Measurements from ENCODE around the gene MYCN. TPM values are rescaled to one million over a fixed set of nuclear protein-coding genes. Genes with fewer than 3 reads are reported as not detected.
"Not testable (repeated sequence)": the region's sequence is repeated elsewhere in the genome, so short reads cannot be mapped to it uniquely, and the experiment has no call there.

MYCN gene
- total RNA-seq, 2 donors from 2014 or later = 0.76 to 2.3 TPM

GRCh38 chr2:15952451-15953146 lies 12.2 kb downstream of the MYCN start:
- DNase-seq (no peak), ATAC-seq (no peak)
- intact Hi-C loops (cut with DNase I, micrococcal nuclease) = no loop called here

- DNase-seq (no peak), ATAC-seq (no peak)
- intact Hi-C loops (cut with DNase I, micrococcal nuclease) = no loop called here
Observed at GRCh38 chr2:15953147-15953630, 12.8 kb downstream of the MYCN start.

- intact Hi-C loops (cut with DNase I, micrococcal nuclease) = no loop called here
- no peak for ATAC-seq
Observed at GRCh38 chr2:15953891-15954680, 13.7 kb downstream of the MYCN start.

GRCh38 chr2:15954761-15955160 lies 14.4 kb downstream of the MYCN start:
- DNase-seq (no peak), ATAC-seq (no peak)
- intact Hi-C loops (cut with DNase I, micrococcal nuclease) = no loop called here

More at GRCh38 chr2:15953891-15954680, 13.7 kb downstream of the MYCN start:
- DNase-seq = no peak

GRCh38 chr2:15955232-15955988 lies 15.1 kb downstream of the MYCN start:
- intact Hi-C loops (cut with DNase I, micrococcal nuclease) = no loop called here
- DNase-seq = no peak

GRCh38 chr2:15956230-15956629 lies 15.9 kb downstream of the MYCN start:
- ATAC-seq (no peak), DNase-seq (no peak)
- intact Hi-C loops (cut with DNase I, micrococcal nuclease) = no loop called here

More at GRCh38 chr2:15955232-15955988, 15.1 kb downstream of the MYCN start:
- ATAC-seq = no peak

- ATAC-seq (no peak), DNase-seq (no peak)
- intact Hi-C loops (cut with DNase I, micrococcal nuclease) = no loop called here
Observed at GRCh38 chr2:15956751-15957736, 16.7 kb downstream of the MYCN start.

GRCh38 chr2:15957881-15958713 lies 17.7 kb downstream of the MYCN start:
- ATAC-seq (no peak), DNase-seq (no peak)
- intact Hi-C loops (cut with DNase I, micrococcal nuclease) = no loop called here

- intact Hi-C loops (cut with DNase I, micrococcal nuclease) = no loop called here
- DNase-seq (no peak), ATAC-seq (no peak)
Observed at GRCh38 chr2:15959331-15960153, 19.2 kb downstream of the MYCN start.

- ATAC-seq; intact Hi-C loops (cut with DNase I, micrococcal nuclease); DNase-seq: not testable (repeated sequence)
Observed at GRCh38 chr2:15960154-15960520, 19.8 kb downstream of the MYCN start.

- DNase-seq; ATAC-seq; intact Hi-C loops (cut with DNase I, micrococcal nuclease): not testable (repeated sequence)
Observed at GRCh38 chr2:15963109-15963976, 23.0 kb downstream of the MYCN start.

- no peak for ATAC-seq
- no peak for DNase-seq
- intact Hi-C loops (cut with DNase I, micrococcal nuclease) = no loop called here
Observed at GRCh38 chr2:15963977-15964670, 23.8 kb downstream of the MYCN start.

GRCh38 chr2:15964936-15965563 lies 24.7 kb downstream of the MYCN start:
- DNase-seq = peak in 1 of 2 donors; percentile 17
- intact Hi-C loops (cut with DNase I, micrococcal nuclease) = no loop called here
- ATAC-seq = peak; percentile 75

- no peak for ATAC-seq
- no peak for DNase-seq
- intact Hi-C loops (cut with DNase I, micrococcal nuclease) = no loop called here
Observed at GRCh38 chr2:15965564-15966019, 25.2 kb downstream of the MYCN start.

Measured in left colon (tissue), 2 donors.